ENCODE results near the gene SGTA.

Gene SGTA, protein sequence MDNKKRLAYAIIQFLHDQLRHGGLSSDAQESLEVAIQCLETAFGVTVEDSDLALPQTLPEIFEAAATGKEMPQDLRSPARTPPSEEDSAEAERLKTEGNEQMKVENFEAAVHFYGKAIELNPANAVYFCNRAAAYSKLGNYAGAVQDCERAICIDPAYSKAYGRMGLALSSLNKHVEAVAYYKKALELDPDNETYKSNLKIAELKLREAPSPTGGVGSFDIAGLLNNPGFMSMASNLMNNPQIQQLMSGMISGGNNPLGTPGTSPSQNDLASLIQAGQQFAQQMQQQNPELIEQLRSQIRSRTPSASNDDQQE

DNA sequence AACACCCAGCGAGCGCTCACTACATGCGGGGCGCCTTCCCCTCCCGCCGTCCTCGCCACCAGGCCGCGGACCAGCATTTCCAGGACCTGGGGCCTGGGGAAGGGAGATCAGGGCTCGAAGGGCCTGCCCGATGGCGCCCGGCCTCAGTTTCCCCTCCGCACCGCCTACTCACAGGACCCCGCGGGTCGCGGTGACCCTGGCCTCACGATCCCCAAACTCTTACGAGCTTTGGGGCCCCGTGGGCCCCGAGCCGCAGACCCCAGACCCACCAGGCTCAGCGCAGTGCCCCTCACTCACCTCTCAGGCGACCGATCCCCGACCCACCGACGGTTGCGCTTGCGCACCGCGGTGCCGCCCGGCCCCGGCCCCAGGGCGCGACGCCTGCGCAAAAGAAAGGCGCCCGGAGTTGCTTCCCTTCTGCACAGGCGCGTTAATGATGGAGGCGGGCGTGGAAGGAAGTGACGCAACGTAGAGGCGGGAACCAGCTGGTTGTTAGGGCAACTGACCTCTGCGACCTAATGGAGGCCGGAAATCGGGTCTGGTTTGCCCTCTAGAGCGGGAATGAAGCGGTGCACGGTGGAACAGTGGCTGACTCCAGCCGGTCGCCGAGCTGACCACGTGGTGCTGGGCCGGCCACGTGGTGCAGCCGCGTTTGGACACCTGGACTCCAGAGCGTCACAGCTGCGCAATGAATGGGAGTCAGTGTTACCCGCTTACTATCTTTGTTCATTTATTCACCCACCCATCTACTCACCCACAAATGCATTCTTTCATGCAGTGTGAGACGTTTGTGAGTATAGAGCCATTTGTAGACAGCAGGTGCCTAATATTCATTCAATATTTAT is at the start of gene SGTA:
SGTA (minus strand) TSS at position 338 of the 845 bp plus-strand sequence. CDS start 14,205 bp downstream, outside the sequence.
- Histone ChIP-seq H4K20me1 (peaks cover 37 to 70% (median 55%) of the 10 kb centered on the region in 11 experiments; a peak in 21 of 22 replicates), H3K9ac (peak within 1 kb of the TSS; percentile 92 to 100 (median 97)), H3K9me3 (replicated peaks in 1 of 11) (no peaks in the 10 kb centered on the region), H3K36me3 (peaks cover 0 to 48% (median 36%) of the 10 kb centered on the region in 11 experiments; a peak in 21 of 22 replicates), H3K4me1 (peaks cover 63 to 84% (median 78%) of the 10 kb centered on the region in 10 experiments), H3K4me3 (peak within 1 kb of the TSS; percentile 86 to 100 (median 98)), H3K27ac (peak within 1 kb of the TSS; percentile 92 to 99 (median 95)), H3K27me3 (no peaks in the 10 kb centered on the region), H3K4me2 (peak within 1 kb of the TSS; percentile 89 to 98 (median 95))
- peak in 4 of 11 experiments; percentile 10 to 47 (median 26); a peak in 2 of 22 replicates for TF ChIP-seq Cebpa-rat (IDR thresholded peaks at IDR 0.05)

DNA sequence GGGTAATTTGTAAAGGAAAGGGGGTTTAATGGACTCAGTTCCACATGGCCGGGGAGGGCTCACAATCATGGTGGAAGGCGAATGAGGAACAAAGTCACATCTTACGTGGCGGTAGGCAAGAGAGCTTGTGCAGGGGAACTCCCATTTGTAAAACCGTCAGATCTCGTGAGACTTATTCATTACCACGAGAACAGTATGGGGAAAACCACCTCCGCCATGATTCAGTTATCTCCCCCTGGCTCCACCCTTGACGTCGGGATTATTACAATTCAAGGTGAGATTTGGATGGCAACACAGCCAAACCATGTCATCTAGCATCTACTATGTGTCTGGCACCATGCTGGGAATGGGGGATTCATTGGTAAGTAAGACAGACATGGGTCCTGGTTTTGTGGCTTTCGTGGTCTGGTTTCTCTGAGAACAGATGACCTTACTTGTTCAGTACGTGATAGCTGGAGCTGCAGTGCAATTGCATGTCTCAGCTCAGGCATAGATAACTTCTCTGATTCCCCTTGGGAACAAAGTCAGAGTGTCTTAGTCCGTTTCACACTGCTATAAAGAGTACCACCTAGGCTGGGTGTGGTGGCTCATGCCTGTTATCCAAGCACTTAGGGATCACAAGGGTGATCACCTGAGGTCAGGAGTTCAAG is 44.9 kb upstream of the SGTA start:
- Histone ChIP-seq H3K9ac (no peak overlapping the region), H3K27me3 (no peaks in the 10 kb centered on the region), H3K4me3 (0 out of 20 replicates have a peak overlapping the region, but pooled peaks of 1 of the 10 experiments have one; percentile 0), H4K20me1 (no peaks in the 10 kb centered on the region), H3K27ac (no peak overlapping the region), H3K4me1 (peaks cover 0 to 32% (median 18%) of the 10 kb centered on the region in 10 experiments; a peak in 13 of 20 replicates), H3K4me2 (peak overlapping the region in 7 of 11 experiments; percentile 3 to 42 (median 33); a peak in 12 of 22 replicates), H3K9me3 (replicated peaks in 1 of 11) (peaks cover 82 to 100% (median 95%) of the 10 kb centered on the region in 11 experiments), H3K36me3 (peaks cover 22 to 71% (median 49%) of the 10 kb centered on the region in 11 experiments)
- no peak for TF ChIP-seq Cebpa-rat (IDR thresholded peaks at IDR 0.05)

DNA sequence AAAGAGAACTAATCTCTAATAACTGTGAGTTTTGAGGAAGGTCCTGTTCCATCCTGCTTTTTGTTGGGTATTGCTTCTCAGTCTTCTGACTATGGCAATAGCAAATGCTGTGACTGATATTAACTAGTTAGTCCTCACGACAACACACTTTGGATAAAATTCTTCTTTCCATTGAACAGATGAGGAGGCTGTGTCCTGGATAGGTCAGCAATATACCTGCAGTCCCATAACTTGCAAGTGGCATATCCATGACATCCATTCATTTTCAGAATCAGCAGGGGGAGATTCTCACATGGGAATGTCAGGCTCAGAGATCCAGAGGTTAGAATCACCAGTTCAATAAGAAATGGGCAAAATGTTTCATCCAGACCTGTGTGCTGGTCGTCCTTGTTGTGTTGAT is 43.9 kb upstream of the SGTA start:
- peaks cover 82 to 99% (median 90%) of the 10 kb centered on the region in 11 experiments for H3K9me3 ChIP-seq (replicated peaks in 1 of 11)
- H3K27ac ChIP-seq: no peak overlapping the region
- H3K4me2 ChIP-seq: no peak overlapping the region
- H3K27me3 ChIP-seq: no peaks in the 10 kb centered on the region
- H3K9ac ChIP-seq: no peak overlapping the region
- no peak for TF ChIP-seq Cebpa-rat (IDR thresholded peaks at IDR 0.05)
- H3K36me3 ChIP-seq: peaks cover 13 to 64% (median 44%) of the 10 kb centered on the region in 11 experiments; a peak in 21 of 22 replicates
- H3K4me1 ChIP-seq: peaks cover 0 to 32% (median 18%) of the 10 kb centered on the region in 10 experiments; a peak in 13 of 20 replicates
- no peaks in the 10 kb centered on the region for H4K20me1 ChIP-seq
- no peak overlapping the region for H3K4me3 ChIP-seq

DNA sequence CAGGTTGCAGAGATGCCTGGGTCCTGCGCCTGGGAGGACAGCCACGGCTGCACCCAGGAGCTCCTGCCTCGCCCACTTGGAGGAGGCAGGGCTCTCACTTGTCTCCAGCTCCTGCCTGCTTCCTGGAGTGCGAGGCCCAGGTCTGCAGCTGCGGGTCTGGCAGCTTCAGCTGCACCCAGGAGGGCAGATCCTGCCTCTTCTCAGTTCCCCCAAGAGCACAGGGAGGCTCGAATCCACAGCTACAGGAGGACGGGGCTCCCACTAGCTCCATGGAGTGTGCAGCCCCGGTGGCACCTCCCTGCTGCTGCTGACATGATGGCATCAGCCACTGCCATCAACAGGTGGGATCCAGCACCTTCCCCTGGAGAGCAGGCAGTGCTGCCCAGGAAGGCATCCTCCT is 41.1 kb upstream of the SGTA start:
- Histone ChIP-seq H4K20me1 (no peaks in the 10 kb centered on the region), H3K4me1 (peaks cover 7 to 45% (median 31%) of the 10 kb centered on the region in 10 experiments; a peak in 18 of 20 replicates), H3K36me3 (peaks cover 10 to 52% (median 42%) of the 10 kb centered on the region in 11 experiments; a peak in 19 of 22 replicates), H3K4me2 (peak overlapping the region in 7 of 11 experiments; percentile 7 to 47 (median 27); a peak in 10 of 22 replicates), H3K9ac (0 out of 22 replicates have a peak overlapping the region, but pooled peaks of 1 of the 11 experiments have one; percentile 11), H3K4me3 (no peak overlapping the region), H3K27me3 (no peaks in the 10 kb centered on the region), H3K27ac (no peak overlapping the region), H3K9me3 (replicated peaks in 1 of 11) (peaks cover 54 to 72% (median 66%) of the 10 kb centered on the region in 11 experiments)
- no peak for TF ChIP-seq Cebpa-rat (IDR thresholded peaks at IDR 0.05)

DNA sequence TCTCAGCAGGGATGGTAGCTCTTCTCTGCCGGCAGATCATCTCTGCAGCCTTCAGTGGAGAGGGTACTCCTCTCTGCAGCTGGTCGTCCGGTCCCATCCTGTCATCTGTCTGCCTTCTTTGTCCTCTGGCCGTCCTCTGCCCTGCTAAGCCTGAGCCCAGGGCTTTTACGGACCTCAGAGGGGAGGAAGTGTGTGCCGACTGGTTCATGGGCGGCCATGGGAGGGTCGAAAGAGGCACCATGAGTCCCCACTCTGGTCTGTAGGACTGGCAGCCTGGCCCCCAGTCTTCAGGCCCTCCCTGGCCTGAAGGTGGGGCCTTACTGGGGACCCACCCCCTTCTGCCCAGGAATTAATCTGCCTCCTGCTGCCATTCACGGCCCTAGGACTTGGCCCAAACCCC is 40.6 kb upstream of the SGTA start:
- TF ChIP-seq Cebpa-rat (IDR thresholded peaks at IDR 0.05): no peak

DNA sequence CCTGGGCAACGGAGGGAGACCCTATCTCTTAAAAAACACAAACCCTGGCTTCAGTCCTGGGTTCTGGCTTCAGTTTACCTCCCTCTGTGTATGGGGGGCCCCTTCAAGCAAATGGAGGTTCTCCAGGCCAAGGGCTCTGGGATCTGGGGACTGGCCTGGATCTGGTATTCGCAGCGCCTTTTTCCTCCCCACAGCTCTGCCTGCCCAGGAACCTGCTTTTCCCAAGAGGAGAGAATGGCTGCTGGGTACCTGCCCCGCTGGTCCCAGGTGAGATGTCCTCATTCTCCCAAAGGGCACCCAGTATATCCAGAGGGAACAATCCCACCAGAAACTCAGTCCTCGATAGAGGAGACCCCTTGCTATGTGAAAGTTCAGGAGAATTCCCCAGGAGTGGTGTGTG is 39.8 kb upstream of the SGTA start:
- Histone ChIP-seq H3K27me3 (no peaks in the 10 kb centered on the region), H3K9ac (no peak overlapping the region), H3K4me3 (no peak overlapping the region), H4K20me1 (no peaks in the 10 kb centered on the region), H3K9me3 (replicated peaks in 1 of 11) (peaks cover 41 to 59% (median 53%) of the 10 kb centered on the region in 11 experiments), H3K4me1 (peaks cover 6 to 37% (median 24%) of the 10 kb centered on the region in 10 experiments; a peak in 18 of 20 replicates), H3K36me3 (peaks cover 10 to 40% (median 35%) of the 10 kb centered on the region in 11 experiments; a peak in 19 of 22 replicates), H3K4me2 (no peak overlapping the region), H3K27ac (no peak overlapping the region)
- no peak for TF ChIP-seq Cebpa-rat (IDR thresholded peaks at IDR 0.05)

More for the DNA sequence above, 40.6 kb upstream of the SGTA start:
- Histone ChIP-seq H3K27ac (no peak overlapping the region; a peak in 1 of 22 replicates), H3K4me2 (peak overlapping the region in 7 of 11 experiments; percentile 7 to 47 (median 27); a peak in 9 of 22 replicates), H3K9ac (0 out of 22 replicates have a peak overlapping the region, but pooled peaks of 1 of the 11 experiments have one; percentile 11), H4K20me1 (no peaks in the 10 kb centered on the region), H3K4me3 (no peak overlapping the region), H3K27me3 (no peaks in the 10 kb centered on the region), H3K9me3 (replicated peaks in 1 of 11) (peaks cover 49 to 67% (median 61%) of the 10 kb centered on the region in 11 experiments), H3K4me1 (peaks cover 7 to 45% (median 31%) of the 10 kb centered on the region in 10 experiments; a peak in 18 of 20 replicates), H3K36me3 (peaks cover 10 to 47% (median 38%) of the 10 kb centered on the region in 11 experiments; a peak in 19 of 22 replicates)

DNA sequence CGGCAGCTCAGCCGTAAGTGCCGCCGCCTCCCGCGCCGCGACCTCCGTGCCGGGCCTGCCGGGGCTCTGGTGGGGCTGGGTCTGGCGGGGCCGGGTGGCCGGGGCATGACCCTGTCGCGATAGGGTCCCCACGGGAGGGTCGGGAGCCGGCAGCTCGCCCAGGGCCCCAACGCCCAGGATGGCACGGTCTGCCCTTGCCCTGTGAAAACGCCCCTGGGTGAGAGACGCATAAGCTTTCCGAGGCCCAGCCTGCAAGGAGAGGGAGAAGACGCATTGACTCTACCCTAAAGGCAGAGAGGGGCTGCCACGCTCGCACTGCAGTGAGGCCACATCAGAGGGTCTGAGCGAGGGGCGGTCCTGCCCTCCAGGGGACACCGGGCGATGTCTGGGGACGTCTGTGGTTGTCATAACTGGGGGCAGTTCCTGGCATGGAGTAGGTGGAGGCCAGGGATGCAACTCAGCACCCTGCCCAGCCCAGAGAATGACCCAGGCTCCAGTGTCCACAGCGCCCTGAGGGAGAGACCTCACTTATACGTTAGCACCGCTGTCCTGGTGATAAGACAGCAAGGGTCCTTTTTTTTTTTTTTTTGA is 37.1 kb upstream of the SGTA start:
- Histone ChIP-seq H3K27me3 (no peaks in the 10 kb centered on the region), H3K4me3 (peak overlapping the region; percentile 80 to 98 (median 88)), H3K36me3 (peaks cover 0 to 35% (median 18%) of the 10 kb centered on the region in 11 experiments; a peak in 12 of 22 replicates), H3K27ac (peak overlapping the region; percentile 61 to 79 (median 71)), H3K9ac (peak overlapping the region; percentile 77 to 91 (median 85)), H4K20me1 (peaks cover 0 to 13% (median 0%) of the 10 kb centered on the region in 11 experiments; a peak in 3 of 22 replicates), H3K9me3 (replicated peaks in 1 of 11) (peaks cover 15 to 33% (median 26%) of the 10 kb centered on the region in 11 experiments; a peak in 21 of 22 replicates), H3K4me1 (peaks cover 6 to 31% (median 21%) of the 10 kb centered on the region in 10 experiments; a peak in 18 of 20 replicates), H3K4me2 (peak overlapping the region; percentile 89 to 100 (median 97))
- TF ChIP-seq Cebpa-rat (IDR thresholded peaks at IDR 0.05): no peak

Data from BLaER1 treated with 17β-estradiol and CSF1 and Interleukin-3, amounts not matched to agents 10 nM and 100 nM (cell line).